ENCODE results near the gene HLF.

The HLF gene

GRCh38 chr17:55236316-55236715 is 28.4 kb upstream of the HLF start:
- Histone ChIP-seq H4K8ac (ENCODE audit: low read depth, low read length) (no peak overlapping the region), H2BK12ac (ENCODE audit: low read length) (no peak overlapping the region), H4K91ac (ENCODE audit: low read depth, low read length) (no peak overlapping the region), H3K23ac (ENCODE audit: low read length) (no peak overlapping the region), H3K4ac (ENCODE audit: low read depth, low read length) (no peak overlapping the region), H2BK120ac (ENCODE audit: insufficient read depth, low read length, poor library complexity) (no peak overlapping the region), H2AK5ac (ENCODE audit: low read length) (no peak overlapping the region), H3K14ac (ENCODE audit: low read length) (no peak overlapping the region), H3K79me1 (ENCODE audit: low read length) (no peaks in the 10 kb centered on the region), H3K9ac (ENCODE audit: low read length) (no peak overlapping the region), H2AFZ (ENCODE audit: insufficient read depth, low read length, poor library complexity) (no peak overlapping the region), H3K9me3 (ENCODE audit: insufficient read depth, low read depth, low read length) (no peaks in the 10 kb centered on the region), H3K18ac (ENCODE audit: low read length) (no peak overlapping the region), H3K36me3 (ENCODE audit: control insufficient read depth in 1 of 2, insufficient read depth in 2 of 2, low read length in 2 of 2) (no peaks in the 10 kb centered on the region), H4K12ac (ENCODE audit: low read depth, low read length) (no peak overlapping the region), H3K79me2 (ENCODE audit: control insufficient read depth, insufficient read depth, low read length, poor library complexity) (no peaks in the 10 kb centered on the region), H3K27me3 (ENCODE audit: insufficient read depth, low read length) (no peaks in the 10 kb centered on the region), H2BK5ac (ENCODE audit: low read depth, low read length, poor library complexity) (no peak overlapping the region), H3K4me2 (ENCODE audit: low read length) (no peak overlapping the region), H3K4me3 (ENCODE audit: low read depth, low read length) (no peak overlapping the region), H3K4me1 (ENCODE audit: control insufficient read depth in 1 of 2, insufficient read depth in 2 of 2, low read length in 2 of 2) (peaks cover 0 to 4% of the 10 kb centered on the region in 2 experiments), H3K27ac (ENCODE audit: low read depth, low read length) (no peak overlapping the region)
- no CpG with 5 or more reads among the region's 2 CpGs for WGBS (ENCODE audit: extremely low coverage, insufficient coverage, insufficient read length)
- DNase-seq = no peak

GRCh38 chr17:55237268-55237667 is 27.5 kb upstream of the HLF start:
- Histone ChIP-seq H2BK5ac (ENCODE audit: low read depth, low read length, poor library complexity) (no peak overlapping the region), H2AFZ (ENCODE audit: insufficient read depth, low read length, poor library complexity) (no peak overlapping the region), H3K4ac (ENCODE audit: low read depth, low read length) (no peak overlapping the region), H3K9ac (ENCODE audit: low read length) (no peak overlapping the region), H3K36me3 (ENCODE audit: control insufficient read depth in 1 of 2, insufficient read depth in 2 of 2, low read length in 2 of 2) (no peaks in the 10 kb centered on the region), H2BK12ac (ENCODE audit: low read length) (no peak overlapping the region), H3K79me1 (ENCODE audit: low read length) (no peaks in the 10 kb centered on the region), H4K12ac (ENCODE audit: low read depth, low read length) (no peak overlapping the region), H3K27ac (ENCODE audit: low read depth, low read length) (no peak overlapping the region), H3K4me1 (ENCODE audit: control insufficient read depth in 1 of 2, insufficient read depth in 2 of 2, low read length in 2 of 2) (peaks cover 0 to 4% of the 10 kb centered on the region in 2 experiments), H3K14ac (ENCODE audit: low read length) (no peak overlapping the region), H3K27me3 (ENCODE audit: insufficient read depth, low read length) (no peaks in the 10 kb centered on the region), H3K79me2 (ENCODE audit: control insufficient read depth, insufficient read depth, low read length, poor library complexity) (no peaks in the 10 kb centered on the region), H3K18ac (ENCODE audit: low read length) (no peak overlapping the region), H4K91ac (ENCODE audit: low read depth, low read length) (no peak overlapping the region), H3K23ac (ENCODE audit: low read length) (no peak overlapping the region), H3K4me3 (ENCODE audit: low read depth, low read length) (no peak overlapping the region), H2AK5ac (ENCODE audit: low read length) (no peak overlapping the region), H3K9me3 (ENCODE audit: insufficient read depth, low read depth, low read length) (no peaks in the 10 kb centered on the region), H2BK120ac (ENCODE audit: insufficient read depth, low read length, poor library complexity) (no peak overlapping the region), H4K8ac (ENCODE audit: low read depth, low read length) (no peak overlapping the region), H3K4me2 (ENCODE audit: low read length) (no peak overlapping the region)
- DNase-seq = no peak
- no CpG with 5 or more reads among the region's 6 CpGs for WGBS (ENCODE audit: extremely low coverage, insufficient coverage, insufficient read length)

GRCh38 chr17:55237841-55238178 is 26.9 kb upstream of the HLF start:
- Histone ChIP-seq H3K27ac (ENCODE audit: low read depth, low read length) (no peak overlapping the region), H3K9me3 (ENCODE audit: insufficient read depth, low read depth, low read length) (no peaks in the 10 kb centered on the region), H3K4me3 (ENCODE audit: low read depth, low read length) (no peak overlapping the region), H3K36me3 (ENCODE audit: control insufficient read depth in 1 of 2, insufficient read depth in 2 of 2, low read length in 2 of 2) (no peaks in the 10 kb centered on the region), H3K4me1 (ENCODE audit: control insufficient read depth in 1 of 2, insufficient read depth in 2 of 2, low read length in 2 of 2) (peaks cover 0 to 4% of the 10 kb centered on the region in 2 experiments), H3K4ac (ENCODE audit: low read depth, low read length) (no peak overlapping the region), H4K91ac (ENCODE audit: low read depth, low read length) (no peak overlapping the region), H3K79me2 (ENCODE audit: control insufficient read depth, insufficient read depth, low read length, poor library complexity) (no peaks in the 10 kb centered on the region), H4K12ac (ENCODE audit: low read depth, low read length) (no peak overlapping the region), H3K14ac (ENCODE audit: low read length) (no peak overlapping the region), H2BK120ac (ENCODE audit: insufficient read depth, low read length, poor library complexity) (no peak overlapping the region), H2AFZ (ENCODE audit: insufficient read depth, low read length, poor library complexity) (peak overlapping the region; percentile 23), H2AK5ac (ENCODE audit: low read length) (no peak overlapping the region), H3K4me2 (ENCODE audit: low read length) (peak overlapping the region; percentile 93), H2BK5ac (ENCODE audit: low read depth, low read length, poor library complexity) (no peak overlapping the region), H2BK12ac (ENCODE audit: low read length) (no peak overlapping the region), H3K9ac (ENCODE audit: low read length) (no peak overlapping the region), H3K18ac (ENCODE audit: low read length) (no peak overlapping the region), H3K27me3 (ENCODE audit: insufficient read depth, low read length) (no peaks in the 10 kb centered on the region), H3K79me1 (ENCODE audit: low read length) (no peaks in the 10 kb centered on the region), H4K8ac (ENCODE audit: low read depth, low read length) (no peak overlapping the region), H3K23ac (ENCODE audit: low read length) (no peak overlapping the region)
- WGBS (ENCODE audit: extremely low coverage, insufficient coverage, insufficient read length) = no CpG with 5 or more reads among the region's 6 CpGs
- no peak for DNase-seq

- no CpG with 5 or more reads among the region's 68 CpGs for WGBS (ENCODE audit: extremely low coverage, insufficient coverage, insufficient read length)
Observed at GRCh38 chr17:55238179-55238930, 26.4 kb upstream of the HLF start.

More at GRCh38 chr17:55238179-55238930, 26.4 kb upstream of the HLF start:
- no peaks in the 10 kb centered on the region for H3K9me3 ChIP-seq (ENCODE audit: insufficient read depth, low read depth, low read length)
- no peak overlapping the region for H3K27ac ChIP-seq (ENCODE audit: low read depth, low read length)
- no peak overlapping the region for H2BK5ac ChIP-seq (ENCODE audit: low read depth, low read length, poor library complexity)
- no peak overlapping the region for H3K14ac ChIP-seq (ENCODE audit: low read length)
- peaks cover 0 to 4% of the 10 kb centered on the region in 2 experiments for H3K4me1 ChIP-seq (ENCODE audit: control insufficient read depth in 1 of 2, insufficient read depth in 2 of 2, low read length in 2 of 2)
- H3K18ac ChIP-seq (ENCODE audit: low read length) = no peak overlapping the region
- H2BK12ac ChIP-seq (ENCODE audit: low read length) = no peak overlapping the region
- no peak overlapping the region for H3K23ac ChIP-seq (ENCODE audit: low read length)
- peak; percentile 51 to 70 for DNase-seq
- H2AFZ ChIP-seq (ENCODE audit: insufficient read depth, low read length, poor library complexity) = peak overlapping the region; percentile 23
- no peaks in the 10 kb centered on the region for H3K36me3 ChIP-seq (ENCODE audit: control insufficient read depth in 1 of 2, insufficient read depth in 2 of 2, low read length in 2 of 2)
- H3K27me3 ChIP-seq (ENCODE audit: insufficient read depth, low read length) = no peaks in the 10 kb centered on the region
- H3K79me1 ChIP-seq (ENCODE audit: low read length) = no peaks in the 10 kb centered on the region
- peak overlapping the region; percentile 93 for H3K4me2 ChIP-seq (ENCODE audit: low read length)
- no peak overlapping the region for H2AK5ac ChIP-seq (ENCODE audit: low read length)
- H3K9ac ChIP-seq (ENCODE audit: low read length) = no peak overlapping the region
- H3K79me2 ChIP-seq (ENCODE audit: control insufficient read depth, insufficient read depth, low read length, poor library complexity) = no peaks in the 10 kb centered on the region
- no peak overlapping the region for H2BK120ac ChIP-seq (ENCODE audit: insufficient read depth, low read length, poor library complexity)
- H3K4me3 ChIP-seq (ENCODE audit: low read depth, low read length) = peak overlapping the region; percentile 62
- no peak overlapping the region for H3K4ac ChIP-seq (ENCODE audit: low read depth, low read length)
- H4K91ac ChIP-seq (ENCODE audit: low read depth, low read length) = no peak overlapping the region
- H4K12ac ChIP-seq (ENCODE audit: low read depth, low read length) = peak overlapping the region; percentile 61
- H4K8ac ChIP-seq (ENCODE audit: low read depth, low read length) = peak overlapping the region; percentile 26

All from trophoblast cell (in vitro differentiated cells and primary cell).